Activated CD8-positive, alpha-beta memory T cell treated with anti-CD3 and anti-CD28 coated beads, Interleukin-2, amount 10 ng/mL, durations not matched to agents 7 days and 5 days (primary cell): ENCODE results near the gene CMTM8. TPM values are rescaled to one million over a fixed set of nuclear protein-coding genes. Genes with fewer than 3 reads are reported as not detected.

ENCODE experiments used
- ATAC-seq: fragments of 150-1000 bp; cut with Tn5 transposase; one replicate; pipeline ENCODE4 v1.10.0; 2021; ENCODE audit warnings: moderate library complexity
- CTCF ChIA-PET: fragments of 350-600 bp; sonication (Branson Sonifier 250); formaldehyde crosslinking; loops from one replicate; lab custom pipeline; 2021; ENCODE audit warnings: antibody characterized with exemption; lab: Charles Lee
- DNase-seq: peaks from one replicate; pipeline ENCODE4 v3.0.0-alpha.2; 2020
- H3K27ac Mint-ChIP-seq: one replicate; pipeline ENCODE4 v1.8.0; 2021; ENCODE audit warnings: mild to moderate bottlenecking, mixed read lengths
- H3K27me3 Mint-ChIP-seq: one replicate; pipeline ENCODE4 v1.8.0; 2021; ENCODE audit warnings: mixed read lengths
- H3K36me3 Mint-ChIP-seq: one replicate; pipeline ENCODE4 v1.8.0; 2021; ENCODE audit warnings: mild to moderate bottlenecking, mixed read lengths
- H3K4me1 Mint-ChIP-seq: one replicate; pipeline ENCODE4 v1.8.0; 2021; ENCODE audit warnings: mixed read lengths
- H3K4me3 Mint-ChIP-seq: one replicate; pipeline ENCODE4 v1.8.0; 2021; ENCODE audit warnings: mild to moderate bottlenecking, moderate library complexity, mixed read lengths
- H3K9me3 Mint-ChIP-seq: one replicate; pipeline ENCODE4 v1.8.0; 2022; ENCODE audit warnings: low read depth, mixed read lengths
- total RNA-seq, 2 experiments: library from RNA; stranded (reverse); gene quantifications; one replicate each; pipeline ENCODE4 v1.2.3, GENCODE V29; 2021

The CMTM8 gene
- total RNA-seq, 2 experiments from 2014 or later: 4.0 to 4.4 TPM

DNA sequence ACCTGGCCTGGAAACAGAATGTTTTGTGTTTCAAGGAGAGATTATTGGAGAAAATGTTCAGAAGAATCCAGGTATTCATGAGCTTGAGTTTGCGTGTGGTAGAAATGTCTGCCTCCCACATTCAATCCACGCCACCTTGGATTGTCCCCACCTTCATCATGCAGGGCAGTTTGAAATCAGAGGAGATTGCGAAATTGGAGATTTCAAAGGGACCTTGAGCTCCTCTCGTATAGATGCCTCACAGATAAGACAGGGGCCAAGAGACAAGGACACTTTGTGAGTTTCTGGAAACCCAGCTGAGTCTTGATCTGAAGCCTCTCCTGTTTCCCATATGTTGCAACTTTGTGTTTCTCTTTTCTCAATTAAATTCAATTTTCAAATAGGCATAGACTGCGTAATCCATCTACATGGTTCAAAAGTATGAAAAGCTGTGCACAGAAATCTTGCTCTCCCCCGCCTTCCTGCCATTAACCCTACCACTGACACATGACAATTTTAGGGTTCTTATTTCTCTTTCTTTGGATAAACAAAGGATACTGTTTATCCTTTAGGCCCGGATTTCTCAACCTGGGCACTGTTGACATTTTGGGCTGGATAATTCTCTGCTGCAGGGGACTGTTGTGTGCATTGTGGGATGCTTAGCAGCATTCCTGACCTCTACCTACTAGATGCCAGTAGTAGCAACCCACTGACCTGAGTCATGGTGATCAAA, 53.8 kb downstream of the CMTM8 start:
- ATAC-seq (no peak), DNase-seq (no peak)
- Mint-ChIP-seq H3K4me1 (peaks cover 22% of the 10 kb centered on the region), H3K27me3 (no peaks in the 10 kb centered on the region), H3K9me3 (no peaks in the 10 kb centered on the region), H3K4me3 (no peak overlapping the region), H3K36me3 (no peaks in the 10 kb centered on the region), H3K27ac (no peak overlapping the region)
- CTCF ChIA-PET: interaction anchor here (1.1 kb wide), 1 partner anchor 218 kb away, joined by 3 read pairs; no protein-coding TSS in a partner anchor

- CTCF ChIA-PET: interaction anchor here (4.1 to 5.8 kb wide), 2 partner anchors 13 to 54 kb away, joined by 14 to 43 read pairs; partner anchors contain the start of gene CMTM8
- Mint-ChIP-seq H3K27ac (no peak overlapping the region), H3K36me3 (no peaks in the 10 kb centered on the region), H3K9me3 (no peaks in the 10 kb centered on the region), H3K4me1 (peaks cover 23% of the 10 kb centered on the region), H3K27me3 (no peaks in the 10 kb centered on the region), H3K4me3 (no peak overlapping the region)
- DNase-seq: no peak
- ATAC-seq: no peak
Observed at GRCh38 chr3:32293903-32294302, 55.4 kb downstream of the CMTM8 start.

DNA sequence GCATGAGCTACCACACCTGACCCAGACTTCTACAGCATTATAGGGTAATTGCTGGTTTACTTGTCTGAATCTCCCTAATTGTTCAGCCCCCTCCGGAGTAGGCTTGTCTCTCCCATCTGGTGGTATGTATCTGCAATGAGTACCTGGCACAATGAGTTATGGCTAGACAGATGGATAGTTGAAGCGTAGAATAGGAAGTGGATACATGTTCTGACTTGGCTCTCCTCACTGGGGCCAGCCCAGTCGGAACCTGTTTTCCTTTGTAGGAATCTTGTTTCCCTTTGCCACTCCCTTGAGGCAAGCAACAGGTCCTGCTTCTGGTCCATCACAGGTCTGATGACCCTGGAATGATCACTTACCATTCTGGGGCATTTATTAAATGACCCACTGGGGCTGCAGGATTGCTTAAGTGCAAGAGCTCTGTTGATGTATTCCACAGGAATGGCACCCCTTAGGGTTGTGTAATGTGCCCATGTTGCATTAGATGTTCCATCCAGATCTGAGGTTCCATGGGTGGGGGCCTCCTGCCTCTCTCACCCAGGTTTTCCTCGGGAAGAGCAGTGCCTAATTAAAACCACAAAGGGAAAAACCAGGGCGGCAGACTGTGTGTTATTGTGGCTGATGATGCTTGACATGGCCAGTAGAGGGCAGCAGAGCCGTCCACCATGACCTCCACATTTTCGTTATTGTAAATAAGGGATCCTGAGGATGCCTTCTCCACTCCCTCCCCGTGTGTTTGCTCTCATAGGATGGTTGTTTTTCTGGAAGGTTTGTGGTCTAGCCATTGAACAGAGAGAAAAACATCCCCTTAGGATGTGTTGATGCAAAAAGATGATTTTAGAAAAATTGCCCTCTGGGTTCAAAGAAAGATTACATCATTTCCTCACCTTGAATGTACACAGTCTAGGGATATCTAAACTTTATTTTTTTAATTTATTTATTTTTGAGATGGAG, 58.0 kb downstream of the CMTM8 start:
- DNase-seq (peak; percentile 75), ATAC-seq (peak; percentile 81)
- CTCF ChIA-PET: interaction anchor here (0.6 to 5.8 kb wide), 31 partner anchors 8 to 204 kb away, joined by 3 to 43 read pairs (median 5); partner anchors contain the start of gene CMTM8
- H3K4me3 Mint-ChIP-seq: no peak overlapping the region
- H3K27ac Mint-ChIP-seq: peak overlapping the region; percentile 75
- H3K27me3 Mint-ChIP-seq: no peaks in the 10 kb centered on the region
- no peaks in the 10 kb centered on the region for H3K9me3 Mint-ChIP-seq
- H3K4me1 Mint-ChIP-seq: peaks cover 16% of the 10 kb centered on the region
- no peaks in the 10 kb centered on the region for H3K36me3 Mint-ChIP-seq

DNA sequence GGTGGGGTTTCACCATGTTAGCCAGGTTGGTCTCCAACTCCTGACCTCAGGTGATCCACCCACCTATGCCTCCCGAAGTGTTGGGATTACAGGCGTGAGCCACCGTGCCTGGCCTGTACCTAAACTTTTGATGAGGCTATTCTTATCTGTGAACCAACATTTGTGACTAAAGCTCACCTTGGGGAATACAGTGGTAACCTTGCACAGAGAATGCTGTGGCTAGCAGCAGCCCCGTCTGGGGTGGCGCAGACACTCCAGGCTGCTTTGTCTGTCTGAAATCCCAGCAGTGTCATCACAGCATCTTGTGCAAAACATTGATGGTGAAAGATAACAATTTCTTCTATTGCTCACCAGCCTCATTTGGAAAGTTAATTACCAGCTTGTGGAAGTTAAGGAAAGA, 58.9 kb downstream of the CMTM8 start:
- CTCF ChIA-PET: interaction anchor here (0.6 to 5.8 kb wide), 20 partner anchors 9 to 1104 kb away, joined by 3 to 43 read pairs (median 8); partner anchors contain the start of genes CMTM7 and CMTM8
- ATAC-seq (peak; percentile 71), DNase-seq (peak; percentile 46)
- Mint-ChIP-seq H3K4me1 (peaks cover 20% of the 10 kb centered on the region), H3K27ac (peak overlapping the region; percentile 71), H3K27me3 (no peaks in the 10 kb centered on the region), H3K36me3 (no peaks in the 10 kb centered on the region), H3K4me3 (peak overlapping the region; percentile 17), H3K9me3 (no peaks in the 10 kb centered on the region)

DNA sequence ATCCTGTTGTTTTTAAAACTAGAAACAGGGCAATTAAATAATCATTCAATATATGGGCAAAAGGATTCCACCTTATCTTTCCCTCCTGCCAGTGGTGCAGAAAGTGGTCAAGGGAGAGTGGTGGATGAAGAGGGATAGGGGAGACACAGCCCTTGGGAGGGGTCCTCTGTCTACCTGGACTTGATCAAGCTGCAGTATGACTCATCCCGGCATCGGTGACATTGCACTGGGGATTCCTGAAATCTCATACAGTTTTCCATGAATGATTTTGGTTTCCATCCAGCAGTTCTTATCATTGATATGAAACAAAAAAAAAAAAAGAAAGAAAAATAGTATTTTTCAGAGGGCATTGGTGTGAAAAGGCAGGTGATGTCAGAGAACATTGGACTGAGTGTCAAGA, 62.9 kb downstream of the CMTM8 start:
- CTCF ChIA-PET: interaction anchor here (0.6 to 1.4 kb wide), 3 partner anchors 15 to 286 kb away, joined by 3 to 7 read pairs (median 3); no protein-coding TSS in a partner anchor
- peaks cover 35% of the 10 kb centered on the region for H3K4me1 Mint-ChIP-seq
- H3K27me3 Mint-ChIP-seq: no peaks in the 10 kb centered on the region
- H3K36me3 Mint-ChIP-seq: no peaks in the 10 kb centered on the region
- H3K9me3 Mint-ChIP-seq: no peaks in the 10 kb centered on the region
- H3K27ac Mint-ChIP-seq: no peak overlapping the region
- DNase-seq (no peak), ATAC-seq (no peak)
- H3K4me3 Mint-ChIP-seq: no peak overlapping the region

- no peaks in the 10 kb centered on the region for H3K27me3 Mint-ChIP-seq
- no peaks in the 10 kb centered on the region for H3K9me3 Mint-ChIP-seq
- peaks cover 23% of the 10 kb centered on the region for H3K4me1 Mint-ChIP-seq
- CTCF ChIA-PET: interaction anchor here (1.2 to 7.6 kb wide), 6 partner anchors 7 to 165 kb away, joined by 4 to 43 read pairs (median 6); no protein-coding TSS in a partner anchor
- peak; percentile 30 for ATAC-seq
- no peak for DNase-seq
- H3K27ac Mint-ChIP-seq: peak overlapping the region; percentile 86
- peak overlapping the region; percentile 58 for H3K4me3 Mint-ChIP-seq
- H3K36me3 Mint-ChIP-seq: no peaks in the 10 kb centered on the region
Observed at GRCh38 chr3:32302601-32303398, 64.3 kb downstream of the CMTM8 start.

GRCh38 chr3:32303399-32303747, 64.9 kb downstream of the CMTM8 start:
- H3K36me3 Mint-ChIP-seq: no peaks in the 10 kb centered on the region
- peaks cover 22% of the 10 kb centered on the region for H3K4me1 Mint-ChIP-seq
- H3K4me3 Mint-ChIP-seq: peak overlapping the region; percentile 58
- ATAC-seq (peak; percentile 49), DNase-seq (no peak)
- no peaks in the 10 kb centered on the region for H3K9me3 Mint-ChIP-seq
- no peaks in the 10 kb centered on the region for H3K27me3 Mint-ChIP-seq
- CTCF ChIA-PET: interaction anchor here (1.2 to 7.6 kb wide), 5 partner anchors 7 to 164 kb away, joined by 4 to 43 read pairs (median 5); no protein-coding TSS in a partner anchor
- H3K27ac Mint-ChIP-seq: peak overlapping the region; percentile 86

DNA sequence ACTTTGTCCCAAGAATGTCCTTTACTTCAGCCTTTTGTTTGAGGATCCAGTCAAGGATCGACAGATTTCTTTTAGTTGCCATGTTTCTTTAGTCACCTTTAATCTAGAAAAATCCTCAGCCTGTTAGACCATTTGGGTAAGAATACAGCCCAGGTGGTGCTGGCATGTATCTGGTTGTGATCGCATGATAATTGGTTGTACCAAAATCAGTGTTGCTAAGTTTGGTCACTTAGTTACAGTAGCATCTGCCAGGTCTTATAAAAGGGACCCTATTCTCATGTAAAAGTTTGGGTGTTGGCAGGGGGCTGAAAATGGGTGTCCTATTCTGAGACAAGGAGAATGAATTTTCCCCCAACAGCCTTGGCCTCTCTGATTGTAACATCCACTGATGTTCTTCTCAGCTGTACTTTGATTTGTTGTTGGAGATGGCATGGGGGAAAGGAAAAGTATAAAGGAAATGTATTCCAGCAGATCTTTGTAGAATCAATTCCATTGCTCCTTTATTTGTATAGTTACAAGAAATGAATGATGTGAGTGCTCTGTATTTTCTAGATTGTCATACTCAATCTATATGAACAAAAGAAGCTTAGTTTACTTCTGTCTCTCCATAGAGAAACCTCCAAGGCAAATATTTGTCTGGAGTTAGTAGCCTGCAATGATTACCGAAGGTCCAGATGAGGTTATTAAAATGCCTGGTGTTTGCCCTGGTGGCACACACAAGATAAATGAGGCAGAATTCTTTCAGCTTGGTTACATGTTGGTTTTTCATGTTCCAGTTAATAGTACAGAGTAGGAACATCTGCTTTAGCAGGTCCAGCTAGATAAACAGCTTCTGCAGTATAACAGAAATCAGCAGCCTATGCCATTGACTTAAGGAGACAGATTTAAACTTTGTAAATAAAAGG, 65.7 kb downstream of the CMTM8 start:
- DNase-seq (no peak), ATAC-seq (no peak)
- peak overlapping the region; percentile 65 for H3K27ac Mint-ChIP-seq
- no peak overlapping the region for H3K4me3 Mint-ChIP-seq
- no peaks in the 10 kb centered on the region for H3K27me3 Mint-ChIP-seq
- no peaks in the 10 kb centered on the region for H3K36me3 Mint-ChIP-seq
- peaks cover 22% of the 10 kb centered on the region for H3K4me1 Mint-ChIP-seq
- CTCF ChIA-PET: interaction anchor here (1.0 to 7.6 kb wide), 4 partner anchors 8 to 71 kb away, joined by 3 to 43 read pairs (median 8); no protein-coding TSS in a partner anchor
- no peaks in the 10 kb centered on the region for H3K9me3 Mint-ChIP-seq

GRCh38 chr3:32305361-32305876, 66.9 kb downstream of the CMTM8 start:
- no peaks in the 10 kb centered on the region for H3K27me3 Mint-ChIP-seq
- ATAC-seq (no peak), DNase-seq (no peak)
- peaks cover 26% of the 10 kb centered on the region for H3K4me1 Mint-ChIP-seq
- H3K9me3 Mint-ChIP-seq: no peaks in the 10 kb centered on the region
- H3K27ac Mint-ChIP-seq: no peak overlapping the region
- H3K4me3 Mint-ChIP-seq: no peak overlapping the region
- CTCF ChIA-PET: interaction anchor here (1.0 to 7.6 kb wide), 3 partner anchors 9 to 70 kb away, joined by 3 to 43 read pairs (median 11); no protein-coding TSS in a partner anchor
- no peaks in the 10 kb centered on the region for H3K36me3 Mint-ChIP-seq

DNA sequence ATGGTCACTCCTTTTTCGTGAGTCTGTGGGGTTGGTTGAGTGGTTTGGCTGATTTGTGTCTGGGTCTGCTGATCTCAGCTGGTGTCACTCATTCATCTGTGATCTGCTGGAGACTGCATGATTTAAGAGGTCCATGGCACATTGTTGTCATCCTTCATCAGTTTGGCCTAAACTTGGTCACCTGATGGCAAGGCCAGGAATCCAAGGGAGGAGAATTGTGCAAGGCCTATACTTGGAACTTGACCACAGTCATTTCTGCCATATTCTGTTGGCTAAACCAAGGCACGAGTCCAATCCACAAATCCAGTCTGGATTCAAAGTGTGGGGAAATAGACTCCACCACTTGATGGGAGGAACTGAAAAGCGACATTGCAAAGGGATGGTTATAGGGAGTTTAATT, 67.6 kb downstream of the CMTM8 start:
- Mint-ChIP-seq H3K4me1 (peaks cover 26% of the 10 kb centered on the region), H3K36me3 (no peaks in the 10 kb centered on the region), H3K27me3 (no peaks in the 10 kb centered on the region), H3K9me3 (no peaks in the 10 kb centered on the region), H3K4me3 (no peak overlapping the region), H3K27ac (no peak overlapping the region)
- ATAC-seq: no peak
- CTCF ChIA-PET: interaction anchor here (1.3 to 7.6 kb wide), 2 partner anchors 10 to 129 kb away, joined by 3 to 43 read pairs; no protein-coding TSS in a partner anchor
- DNase-seq: no peak

DNA sequence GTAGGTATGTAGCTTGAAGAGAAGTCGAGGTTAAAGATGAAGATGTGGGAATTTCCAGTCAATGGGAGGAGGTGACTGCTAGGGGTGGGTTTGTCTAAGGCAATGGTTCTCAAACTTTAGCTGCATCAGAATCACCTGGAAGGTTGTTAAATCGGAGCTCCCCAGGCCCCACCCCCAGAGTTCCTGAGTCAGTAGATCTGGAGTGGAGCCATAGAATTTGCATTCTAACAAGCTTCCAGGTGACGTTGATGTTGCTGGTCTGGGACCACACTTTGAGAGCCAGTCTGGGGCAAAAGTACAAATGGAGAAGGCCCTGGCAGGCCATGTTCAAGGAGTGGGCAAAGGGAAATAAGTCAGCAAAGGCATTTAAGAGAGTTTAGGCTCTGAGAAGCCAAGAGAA, 69.1 kb downstream of the CMTM8 start:
- Mint-ChIP-seq H3K4me3 (no peak overlapping the region), H3K27ac (no peak overlapping the region), H3K9me3 (no peaks in the 10 kb centered on the region), H3K4me1 (peaks cover 20% of the 10 kb centered on the region), H3K36me3 (no peaks in the 10 kb centered on the region), H3K27me3 (no peaks in the 10 kb centered on the region)
- CTCF ChIA-PET: interaction anchor here (7.6 kb wide), 1 partner anchor 12 kb away, joined by 43 read pairs; no protein-coding TSS in a partner anchor
- ATAC-seq: no peak
- no peak for DNase-seq
